ENCODE results near the gene LRRC32.
"Not testable (repeated sequence)": the region's sequence is repeated elsewhere in the genome, so short reads cannot be mapped to it uniquely, and the experiment has no call there.

The LRRC32 gene

GRCh38 chr11:76608879-76609460, 61.6 kb downstream of the LRRC32 start:
- not testable (repeated sequence) for DNase-seq; H3K4me3 ChIP-seq (ENCODE audit: low read depth, low read length); H3K4ac ChIP-seq (ENCODE audit: low read depth, low read length); H3K9me3 ChIP-seq (ENCODE audit: insufficient read depth, low read depth, low read length); H2AFZ ChIP-seq (ENCODE audit: insufficient read depth, low read length, poor library complexity); H2BK12ac ChIP-seq (ENCODE audit: low read length); H2BK5ac ChIP-seq (ENCODE audit: low read depth, low read length, poor library complexity); H3K36me3 ChIP-seq (ENCODE audit: control insufficient read depth in 1 of 2, insufficient read depth in 2 of 2, low read length in 2 of 2); H4K91ac ChIP-seq (ENCODE audit: low read depth, low read length); H3K4me2 ChIP-seq (ENCODE audit: low read length); H4K12ac ChIP-seq (ENCODE audit: low read depth, low read length); H3K18ac ChIP-seq (ENCODE audit: low read length); H3K23ac ChIP-seq (ENCODE audit: low read length); H3K79me1 ChIP-seq (ENCODE audit: low read length); H3K79me2 ChIP-seq (ENCODE audit: control insufficient read depth, insufficient read depth, low read length, poor library complexity); H2AK5ac ChIP-seq (ENCODE audit: low read length); H2BK120ac ChIP-seq (ENCODE audit: insufficient read depth, low read length, poor library complexity); H3K9ac ChIP-seq (ENCODE audit: low read length); H3K27ac ChIP-seq (ENCODE audit: low read depth, low read length); H4K8ac ChIP-seq (ENCODE audit: low read depth, low read length); H3K14ac ChIP-seq (ENCODE audit: low read length); H3K27me3 ChIP-seq (ENCODE audit: insufficient read depth, low read length)
- WGBS (ENCODE audit: extremely low coverage, insufficient coverage, insufficient read length), result no CpG with 5 or more reads among the region's 27 CpGs
- peaks cover 0 to 18% of the 10 kb centered on the region in 2 experiments for H3K4me1 ChIP-seq (ENCODE audit: control insufficient read depth in 1 of 2, insufficient read depth in 2 of 2, low read length in 2 of 2)

DNA sequence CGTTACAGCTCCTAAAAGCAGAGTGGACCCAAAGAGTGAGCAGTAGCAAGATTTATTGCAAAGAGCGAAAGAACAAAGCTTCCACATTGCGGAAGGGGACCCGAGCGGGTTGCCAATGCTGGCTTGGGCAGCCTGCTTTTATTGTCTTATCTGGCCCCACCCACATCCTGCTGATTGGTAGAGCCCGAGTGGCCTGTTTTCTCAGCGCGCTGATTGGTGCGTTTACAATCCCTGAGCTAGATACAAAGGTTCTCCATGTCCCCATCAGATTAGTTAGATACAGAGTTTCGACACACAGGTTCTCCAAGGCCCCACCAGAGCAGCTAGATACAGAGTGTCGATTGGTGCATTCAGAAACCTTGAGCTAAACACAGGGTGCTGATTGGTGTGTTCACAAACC, 62.3 kb downstream of the LRRC32 start:
- not testable (repeated sequence) for H4K12ac ChIP-seq (ENCODE audit: low read depth, low read length); H2BK120ac ChIP-seq (ENCODE audit: insufficient read depth, low read length, poor library complexity); H3K4me2 ChIP-seq (ENCODE audit: low read length); H3K79me2 ChIP-seq (ENCODE audit: control insufficient read depth, insufficient read depth, low read length, poor library complexity); H3K27me3 ChIP-seq (ENCODE audit: insufficient read depth, low read length); H3K9me3 ChIP-seq (ENCODE audit: insufficient read depth, low read depth, low read length); H3K23ac ChIP-seq (ENCODE audit: low read length); H2AFZ ChIP-seq (ENCODE audit: insufficient read depth, low read length, poor library complexity); H2AK5ac ChIP-seq (ENCODE audit: low read length); H3K79me1 ChIP-seq (ENCODE audit: low read length); H3K36me3 ChIP-seq (ENCODE audit: control insufficient read depth in 1 of 2, insufficient read depth in 2 of 2, low read length in 2 of 2); H3K14ac ChIP-seq (ENCODE audit: low read length); H3K18ac ChIP-seq (ENCODE audit: low read length); DNase-seq; H2BK12ac ChIP-seq (ENCODE audit: low read length); H3K4ac ChIP-seq (ENCODE audit: low read depth, low read length); H2BK5ac ChIP-seq (ENCODE audit: low read depth, low read length, poor library complexity); H4K8ac ChIP-seq (ENCODE audit: low read depth, low read length); H4K91ac ChIP-seq (ENCODE audit: low read depth, low read length); H3K4me3 ChIP-seq (ENCODE audit: low read depth, low read length); H3K9ac ChIP-seq (ENCODE audit: low read length); H3K27ac ChIP-seq (ENCODE audit: low read depth, low read length)
- peaks cover 0 to 18% of the 10 kb centered on the region in 2 experiments for H3K4me1 ChIP-seq (ENCODE audit: control insufficient read depth in 1 of 2, insufficient read depth in 2 of 2, low read length in 2 of 2)
- WGBS (ENCODE audit: extremely low coverage, insufficient coverage, insufficient read length), result no CpG with 5 or more reads among the region's 11 CpGs
